H1 (cell line): ENCODE data around the gene PITPNC1. TPM values are rescaled to one million over a fixed set of nuclear protein-coding genes. Genes with fewer than 3 reads are reported as not detected.

Experiments used
- KDM4A ChIP-seq: IDR thresholded peaks from one replicate; pipeline ENCODE4 v1.7.1; 2012; ENCODE audit warnings: low read depth, mild to moderate bottlenecking, moderate library complexity, low read length, inconsistent platforms; ENCODE audit not compliant: severe bottlenecking
- KDM5A ChIP-seq: fragments of 200-600 bp; IDR thresholded peaks from 2 replicates; pipeline ENCODE4 v1.7.1; 2012; ENCODE audit warnings: mild to moderate bottlenecking, low read length, inconsistent platforms, mixed read lengths
- MAX ChIP-seq: IDR thresholded peaks from 2 replicates; pipeline ENCODE4 v1.6.1; 2012; ENCODE audit warnings: inconsistent platforms
- POU5F1 ChIP-seq: IDR thresholded peaks from 2 replicates; pipeline ENCODE4 v1.6.1; 2011; ENCODE audit warnings: low read depth, mild to moderate bottlenecking, low read length, moderate library complexity
- TAF7 ChIP-seq: optimal IDR thresholded peaks from 2 replicates; pipeline ENCODE3; 2011; ENCODE audit warnings: low read depth, mild to moderate bottlenecking, inconsistent platforms, low read length, moderate library complexity, borderline replicate concordance
- polyA plus RNA-seq, 7 experiments: library from polyadenylated mRNA; depleted of rRNA in 3 of 7; stranded (reverse) in 5 of 7; unstranded in 2 of 7; fragments of >200 nt in 5 of 7; fragments of 200-250 nt in 2 of 7; gene quantifications; 1 replicate in 5 of 7; 2 replicates in 1 of 7; 4 replicates in 1 of 7; pipeline versions ENCODE4 v1.2.1 to v1.2.3, GENCODE V29; 2011 to 2013; ENCODE audit warnings: missing spikeins in 2 of 7, mixed read lengths in 2 of 7
- total RNA-seq: library from RNA; stranded (reverse); fragmentation: NEBNext Ultra II Directional; extraction: Animal tissue kit (Norgen Biotek cat#: 25700); gene quantifications from 2 replicates; pipeline ENCODE4 v1.2.1, GENCODE V29; 2021

Gene PITPNC1
- total and polyA plus RNA-seq, 2 of the 8 experiments (the other 6 are each of a cell fraction or from before 2014, with no cell fraction given) = 17.6 to 54.7 TPM

GRCh38 chr17:67411397-67411796, 34.3 kb downstream of the PITPNC1 start (continued):
- TF ChIP-seq MAX (no peak), KDM5A (no peak), POU5F1 (no peak), TAF7 (no peak), KDM4A (no peak)
